ENCODE measurements around the gene FBXO10.

- no peak for TF ChIP-seq CTCF (IDR thresholded peaks at IDR 0.05)
- TF ChIP-seq POLR2A (IDR thresholded peaks at IDR 0.05) = no peak
Observed at GRCh38 chr9:37587521-37587920, 11.3 kb upstream of the FBXO10 start.
